ENCODE results near the gene GOLGB1. TPM values are rescaled to one million over a fixed set of nuclear protein-coding genes. Genes with fewer than 3 reads are reported as not detected.

GOLGB1 gene
- total RNA-seq, 1 experiment from 2014 or later, result 31.4 TPM

DNA sequence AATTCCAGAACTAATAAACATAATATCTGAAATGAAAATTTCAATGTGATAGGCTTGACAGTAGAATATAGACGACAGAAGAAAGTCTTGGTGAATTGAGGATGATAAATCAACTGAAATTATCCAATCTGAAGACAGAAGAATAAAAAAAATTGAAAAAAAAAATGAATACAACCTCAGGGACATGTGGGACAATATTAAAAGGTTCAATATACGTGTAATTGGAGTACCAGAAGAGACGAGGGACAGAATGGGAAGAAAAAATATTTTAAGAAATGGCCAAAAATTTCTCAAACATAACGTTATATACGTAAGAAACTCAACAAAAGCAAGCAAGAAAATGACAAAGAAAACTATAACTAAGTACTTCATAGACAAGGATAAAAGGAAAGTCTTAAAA lies 45.6 kb downstream of the GOLGB1 start:
- H4K5ac ChIP-seq (ENCODE audit: insufficient read length, low read depth, low read length), result no peak overlapping the region
- no peak overlapping the region for H3K4me2 ChIP-seq (ENCODE audit: insufficient read depth, insufficient read length, low read length)
- H2BK12ac ChIP-seq (ENCODE audit: insufficient read length, low read depth, low read length), result no peak overlapping the region
- H3K27ac ChIP-seq (ENCODE audit: insufficient read length, low read depth, low read length), result no peak overlapping the region
- no peak overlapping the region for H2BK15ac ChIP-seq (ENCODE audit: low read depth, low read length)
- H3K9ac ChIP-seq (ENCODE audit: extremely low read depth, insufficient read length, low read length), result no peak overlapping the region
- Mint-ChIP-seq H3K36me3 (ENCODE audit: insufficient read depth in 1 of 3, low read depth in 3 of 3) (peaks cover 9 to 41% (median 26%) of the 10 kb centered on the region in 3 experiments), H3K27me3 (ENCODE audit: low read depth) (no peaks in the 10 kb centered on the region), H3K27ac (no peak overlapping the region), H3K9me3 (peaks cover 0 to 5% of the 10 kb centered on the region in 2 experiments; a peak in 3 of 5 replicates), H3K4me1 (peaks cover 0 to 5% of the 10 kb centered on the region in 2 experiments; a peak in 1 of 4 replicates), H3K4me3 (no peak overlapping the region)
- no peaks in the 10 kb centered on the region for H3K9me3 ChIP-seq (ENCODE audit: control insufficient read depth, low read depth, low read length)
- no peak overlapping the region for H3K14ac ChIP-seq (ENCODE audit: insufficient read depth, low read length)
- H4K8ac ChIP-seq (replicated peaks; ENCODE audit: insufficient read length, low read depth, low read length), result no peak overlapping the region
- H3K27me3 ChIP-seq (ENCODE audit: insufficient read depth, low read length), result no peaks in the 10 kb centered on the region
- no peaks in the 10 kb centered on the region for H3K79me1 ChIP-seq (ENCODE audit: insufficient read depth, low read depth, low read length, poor library complexity, severe bottlenecking)
- no peak for DNase-seq
- no peak overlapping the region for H3K4ac ChIP-seq (ENCODE audit: low read depth, low read length)
- H3K23me2 ChIP-seq (ENCODE audit: insufficient read length, low read depth, low read length, poor library complexity, severe bottlenecking), result no peaks in the 10 kb centered on the region
- H3K18ac ChIP-seq (ENCODE audit: insufficient read length, low read depth, low read length), result no peak overlapping the region
- no peaks in the 10 kb centered on the region for H3K79me2 ChIP-seq (ENCODE audit: insufficient read depth, low read length)
- H2BK120ac ChIP-seq (ENCODE audit: low read depth, low read length, poor library complexity, severe bottlenecking), result no peak overlapping the region
- no peak overlapping the region for H2AFZ ChIP-seq (ENCODE audit: low read length)
- H2AK5ac ChIP-seq (ENCODE audit: insufficient read length, low read length), result no peak overlapping the region
- no peak overlapping the region for H2BK20ac ChIP-seq (ENCODE audit: low read depth, low read length, poor library complexity, severe bottlenecking)
- H3T11ph ChIP-seq (ENCODE audit: low read length), result no peak overlapping the region
- no peaks in the 10 kb centered on the region for H3K4me1 ChIP-seq (ENCODE audit: insufficient read depth, low read length)
- H3K56ac ChIP-seq (ENCODE audit: insufficient read length, low read depth, low read length), result no peak overlapping the region
- H4K91ac ChIP-seq (ENCODE audit: insufficient read length, low read depth, low read length), result no peak overlapping the region
- no peaks in the 10 kb centered on the region for H4K20me1 ChIP-seq (ENCODE audit: control insufficient read depth, insufficient read depth, insufficient read length)
- no CpG with 5 or more reads among the region's 5 CpGs for WGBS (ENCODE audit: extremely low coverage, insufficient read length, low lambda C conversion rate)
- TF ChIP-seq, protein P1, sequence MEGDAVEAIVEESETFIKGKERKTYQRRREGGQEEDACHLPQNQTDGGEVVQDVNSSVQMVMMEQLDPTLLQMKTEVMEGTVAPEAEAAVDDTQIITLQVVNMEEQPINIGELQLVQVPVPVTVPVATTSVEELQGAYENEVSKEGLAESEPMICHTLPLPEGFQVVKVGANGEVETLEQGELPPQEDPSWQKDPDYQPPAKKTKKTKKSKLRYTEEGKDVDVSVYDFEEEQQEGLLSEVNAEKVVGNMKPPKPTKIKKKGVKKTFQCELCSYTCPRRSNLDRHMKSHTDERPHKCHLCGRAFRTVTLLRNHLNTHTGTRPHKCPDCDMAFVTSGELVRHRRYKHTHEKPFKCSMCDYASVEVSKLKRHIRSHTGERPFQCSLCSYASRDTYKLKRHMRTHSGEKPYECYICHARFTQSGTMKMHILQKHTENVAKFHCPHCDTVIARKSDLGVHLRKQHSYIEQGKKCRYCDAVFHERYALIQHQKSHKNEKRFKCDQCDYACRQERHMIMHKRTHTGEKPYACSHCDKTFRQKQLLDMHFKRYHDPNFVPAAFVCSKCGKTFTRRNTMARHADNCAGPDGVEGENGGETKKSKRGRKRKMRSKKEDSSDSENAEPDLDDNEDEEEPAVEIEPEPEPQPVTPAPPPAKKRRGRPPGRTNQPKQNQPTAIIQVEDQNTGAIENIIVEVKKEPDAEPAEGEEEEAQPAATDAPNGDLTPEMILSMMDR (conservative IDR thresholded peaks at IDR 0.05), result no peak
- H3K23ac ChIP-seq (ENCODE audit: insufficient read length, low read depth, low read length), result no peak overlapping the region
- no peak overlapping the region for H2BK5ac ChIP-seq (ENCODE audit: insufficient read length, low read length)
